HG02588 (cell line): Measurements from ENCODE around the gene ZFHX3.

Experiments
- ATAC-seq: cut with Tn5 transposase; IDR thresholded peaks from one replicate; pipeline ENCODE4 v1.9.1; 2021; ENCODE audit warnings: mild to moderate bottlenecking, moderate library complexity; ENCODE audit not compliant: unreplicated experiment

Gene ZFHX3

DNA sequence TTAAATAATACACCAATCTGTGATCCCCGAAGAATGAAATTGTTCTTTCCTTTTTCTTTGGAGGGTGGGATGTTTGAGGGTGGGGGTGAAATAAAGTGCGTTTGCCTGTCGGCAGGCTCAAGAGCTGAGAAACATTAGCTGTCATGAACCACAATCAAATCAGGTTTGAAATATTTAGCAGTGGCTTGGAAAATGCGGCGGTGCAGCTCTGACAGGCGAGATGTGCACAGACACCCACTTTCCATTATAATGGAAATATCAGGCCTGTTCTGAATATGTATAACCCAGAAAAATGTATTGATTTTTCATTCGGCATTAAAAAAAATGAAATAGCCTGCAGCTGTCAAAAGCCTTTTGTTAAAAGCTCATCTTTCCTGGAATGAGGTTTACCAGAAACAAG lies 212.8 kb downstream of the ZFHX3 start:
- ATAC-seq = no peak

DNA sequence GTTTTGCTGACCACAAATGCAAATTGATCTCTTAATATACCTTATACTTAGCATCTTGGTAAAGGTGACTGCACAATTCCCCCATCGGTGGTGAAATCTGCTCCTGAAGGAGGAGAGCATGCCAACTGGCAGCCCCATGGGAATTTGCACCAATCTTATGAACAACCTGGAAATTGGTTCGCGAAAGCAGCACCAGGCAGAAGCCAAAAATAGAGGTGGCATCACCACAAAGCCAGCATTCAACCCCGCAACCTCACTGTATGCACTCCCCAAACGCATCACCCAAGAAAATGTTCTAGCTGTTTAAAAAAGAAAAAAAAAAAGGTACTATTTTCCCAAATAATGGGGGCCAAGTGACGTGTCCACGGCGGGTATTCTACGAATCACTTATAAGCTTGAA lies 213.4 kb downstream of the ZFHX3 start:
- no peak for ATAC-seq

- no peak for ATAC-seq
These were observed 214.0 kb downstream of the ZFHX3 start for GRCh38 chr16:72833969-72834368.

DNA sequence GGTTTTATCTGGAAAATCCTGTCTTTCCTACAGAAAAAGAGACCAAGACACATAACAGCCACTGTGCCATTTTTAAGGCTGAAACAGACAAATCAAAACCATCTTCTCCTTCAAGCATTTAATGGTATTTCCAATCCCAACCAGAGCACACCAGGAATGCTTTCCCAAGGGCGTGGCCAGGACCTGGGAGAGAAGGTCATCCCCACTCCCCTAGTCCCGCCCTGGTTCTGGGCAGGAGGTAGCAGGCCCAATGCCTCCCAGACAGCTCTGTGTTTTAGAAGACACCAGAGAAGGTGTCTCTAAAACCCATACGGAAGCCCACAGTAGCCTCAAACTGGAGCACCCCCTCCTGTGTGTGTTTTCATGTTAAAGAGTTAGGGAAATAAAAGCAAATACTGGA lies 214.4 kb downstream of the ZFHX3 start:
- ATAC-seq = no peak

DNA sequence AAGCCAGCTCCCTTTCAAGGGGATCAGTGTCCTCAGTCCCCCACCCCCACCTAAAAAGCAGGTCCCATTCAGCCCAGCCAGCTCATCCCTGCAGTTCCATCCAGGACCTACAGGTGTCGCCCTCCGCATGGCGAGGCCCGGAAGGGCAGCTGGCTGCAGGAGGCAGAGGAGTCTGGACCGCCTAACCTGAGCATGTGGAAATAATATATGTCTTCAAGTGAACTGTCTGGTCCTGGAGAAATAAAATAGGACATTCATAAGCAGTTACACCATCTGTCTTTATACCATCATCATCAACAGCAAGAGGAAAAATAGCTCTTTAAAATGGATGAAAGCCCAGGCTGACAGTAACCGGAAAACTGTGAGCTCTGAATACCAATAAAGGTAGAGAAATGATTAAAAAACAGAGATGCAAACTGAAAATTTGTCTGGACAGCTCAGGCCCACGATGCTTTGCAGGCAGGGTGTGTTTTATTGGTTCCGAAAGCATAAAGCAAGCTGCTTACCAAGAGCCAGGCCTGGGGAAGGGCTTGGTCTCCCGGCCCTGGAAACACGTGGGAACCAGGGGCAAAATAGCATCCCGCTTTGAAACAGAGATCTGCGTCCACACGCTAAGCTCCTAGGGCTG lies 215.2 kb downstream of the ZFHX3 start:
- ATAC-seq = no peak

GRCh38 chr16:72829846-72830775 lies 217.8 kb downstream of the ZFHX3 start:
- ATAC-seq = no peak

GRCh38 chr16:72827866-72828265 lies 220.1 kb downstream of the ZFHX3 start:
- no peak for ATAC-seq

DNA sequence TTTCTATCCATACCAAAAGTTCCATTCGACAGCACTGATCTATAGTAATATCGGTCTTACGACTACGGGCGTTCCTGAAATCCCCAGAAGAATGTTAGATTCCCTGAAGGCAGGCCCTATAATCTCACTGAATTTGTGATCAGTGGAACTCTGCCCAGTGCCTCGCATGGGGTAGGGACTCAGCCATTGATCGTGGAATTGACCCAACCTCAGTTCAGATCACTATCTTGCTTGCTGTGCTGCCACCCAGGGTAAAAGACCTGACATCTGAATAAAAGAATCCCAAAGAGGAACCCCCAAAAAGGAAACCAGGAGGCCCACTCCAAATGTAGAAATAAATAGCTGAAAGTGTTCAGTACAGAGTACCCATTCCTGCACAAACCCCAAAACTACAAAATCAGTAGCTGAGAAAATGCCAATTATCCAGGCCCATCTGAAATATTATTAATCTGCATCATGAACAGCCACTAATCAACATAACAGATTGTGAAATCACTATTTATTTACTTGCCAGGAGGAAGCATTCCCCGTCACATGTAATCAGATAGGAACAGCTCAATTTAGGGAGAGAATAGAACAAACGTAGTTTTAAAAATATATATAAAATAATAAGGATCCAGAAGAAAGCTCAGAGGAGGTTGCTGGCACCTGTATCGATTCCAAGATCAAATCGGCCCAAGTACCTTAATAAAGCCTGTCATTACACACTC lies 221.9 kb downstream of the ZFHX3 start:
- no peak for ATAC-seq

GRCh38 chr16:72824761-72825160 lies 223.2 kb downstream of the ZFHX3 start:
- no peak for ATAC-seq

- no peak for ATAC-seq
These were observed 223.9 kb downstream of the ZFHX3 start for GRCh38 chr16:72824027-72824426.

GRCh38 chr16:72821185-72821950 lies 226.6 kb downstream of the ZFHX3 start:
- ATAC-seq = no peak

- ATAC-seq = no peak
These were observed 228.6 kb downstream of the ZFHX3 start for GRCh38 chr16:72819345-72819744.

- no peak for ATAC-seq
These were observed 229.6 kb downstream of the ZFHX3 start for GRCh38 chr16:72818236-72818845.

- ATAC-seq = no peak
These were observed 232.3 kb downstream of the ZFHX3 start for GRCh38 chr16:72815348-72816318.

- ATAC-seq = no peak
These were observed 233.7 kb downstream of the ZFHX3 start for GRCh38 chr16:72814226-72814625.

GRCh38 chr16:72812672-72813071 lies 235.3 kb downstream of the ZFHX3 start:
- ATAC-seq = no peak

GRCh38 chr16:72811876-72812275 lies 236.1 kb downstream of the ZFHX3 start:
- ATAC-seq = no peak

DNA sequence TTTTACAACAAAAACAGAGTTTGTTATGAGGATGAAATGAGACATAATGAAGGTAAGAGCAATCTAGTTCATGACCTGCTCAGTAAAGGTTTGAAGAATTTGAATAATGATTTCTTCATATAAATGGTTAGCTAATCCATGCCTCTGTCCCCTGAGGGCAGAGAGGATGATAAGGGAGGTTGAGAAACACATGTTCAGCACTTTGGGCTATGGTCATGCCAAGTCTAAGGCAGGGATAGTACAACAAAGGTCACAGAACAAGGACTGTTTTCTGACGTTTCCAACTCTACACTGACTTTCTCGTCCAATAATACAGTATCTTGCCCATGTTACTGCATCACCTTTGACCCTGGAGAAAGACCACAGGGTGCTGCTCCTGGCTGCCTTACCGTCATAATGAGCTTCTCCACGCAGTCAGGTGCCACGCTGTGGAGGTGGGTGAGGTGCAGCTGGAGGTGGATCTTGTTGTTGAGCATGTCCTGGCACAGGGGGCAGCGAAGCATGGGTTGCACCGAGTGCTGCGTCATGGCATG lies 236.7 kb downstream of the ZFHX3 start:
- ATAC-seq = no peak

DNA sequence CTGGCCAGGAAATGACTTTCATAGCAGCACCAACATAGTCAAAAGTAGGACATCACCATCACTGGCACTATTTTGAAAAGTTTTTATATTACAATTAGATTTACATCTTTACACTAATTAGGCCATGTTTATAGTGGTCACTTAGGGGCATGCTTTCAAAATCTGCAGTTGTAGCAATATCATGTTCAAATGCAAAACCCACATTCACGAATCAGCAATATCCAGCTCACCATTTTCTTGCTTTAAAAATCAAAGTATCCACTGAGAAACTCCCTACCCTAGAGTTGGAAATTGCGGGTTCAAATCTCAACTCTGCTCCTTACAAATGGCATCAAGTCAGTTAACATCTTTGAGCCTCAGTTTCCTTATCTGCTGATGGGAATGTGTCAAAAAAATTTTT lies 237.4 kb downstream of the ZFHX3 start:
- no peak for ATAC-seq
